SK-N-SH (cell line): ENCODE measurements around the gene PIP5K1B. TPM values are rescaled to one million over a fixed set of nuclear protein-coding genes. Genes with fewer than 3 reads are reported as not detected.

Source experiments
- CTCF ChIA-PET: fragments of 300-600, 350-600 bp; formaldehyde crosslinking; extraction: SDS; loops from one replicate; lab custom pipeline; 2021; lab: Yijun Ruan, JAX
- POLR2A ChIA-PET: fragments of 350-600 bp; sonication (Branson Sonifier 250); formaldehyde crosslinking; extraction: SDS; loops from one replicate; lab custom pipeline; 2020; ENCODE audit warnings: antibody characterized with exemption, inconsistent platforms; lab: Yijun Ruan, JAX
- DNase-seq: peaks from one replicate; pipeline ENCODE4 v3.0.0; 2012
- H2AFZ ChIP-seq: fragments of 200-600 bp; sonication (generic); 2 replicates; pipeline ENCODE4 v1.8.1; 2016; ENCODE audit warnings: antibody characterized with exemption, mild to moderate bottlenecking, low read depth
- H3F3A ChIP-seq: fragments of 200-600 bp; sonication (generic); replicated peaks from 2 replicates; pipeline ENCODE3; 2016; ENCODE audit warnings: antibody characterized with exemption, mild to moderate bottlenecking; ENCODE audit not compliant: insufficient read depth
- H3K27ac ChIP-seq, 2 experiments: fragments of 200-500 bp in 1 of 2; fragments of 200-600 bp in 1 of 2; sonication (Bioruptor generic) in 1 of 2; sonication (generic), shearing (Covaris generic) in 1 of 2; 2 replicates each; pipeline versions ENCODE4 v1.5.1 to v1.6.1; 2014 to 2016; ENCODE audit warnings: low read depth in 2 of 2, inconsistent platforms in 1 of 2, low read length in 1 of 2, mild to moderate bottlenecking in 1 of 2, mixed read lengths in 1 of 2
- H3K27me3 ChIP-seq: fragments of 200-600 bp; sonication (generic), shearing (Covaris generic); 2 replicates; pipeline ENCODE4 v1.6.1; 2016; ENCODE audit warnings: mixed run types; ENCODE audit not compliant: insufficient read depth
- H3K36me3 ChIP-seq, 2 experiments: fragments of 200-500 bp in 1 of 2; fragments of 200-600 bp in 1 of 2; sonication (Bioruptor generic) in 1 of 2; sonication (generic) in 1 of 2; replicated peaks in 1 of 2; 2 replicates each; pipeline versions ENCODE3 to v1.5.1; 2014 to 2016; ENCODE audit warnings: low read length in 1 of 2, mild to moderate bottlenecking in 1 of 2; ENCODE audit not compliant: insufficient read depth in 2 of 2, control insufficient read depth in 1 of 2
- H3K4me1 ChIP-seq, 2 experiments: fragments of 200-500 bp in 1 of 2; fragments of 200-600 bp in 1 of 2; sonication (Bioruptor generic) in 1 of 2; sonication (generic), shearing (Covaris generic) in 1 of 2; 2 replicates each; pipeline versions ENCODE4 v1.5.1 to v1.6.1; 2014 to 2016; ENCODE audit warnings: low read depth in 1 of 2, low read length in 1 of 2, mixed run types in 1 of 2; ENCODE audit not compliant: insufficient read depth in 2 of 2, control insufficient read depth in 1 of 2
- H3K4me2 ChIP-seq: fragments of 200-600 bp; sonication (generic), shearing (Covaris generic); 2 replicates; pipeline ENCODE4 v1.6.1; 2017; ENCODE audit warnings: mixed run types
- H3K4me3 ChIP-seq, 2 experiments: fragments of 200-500 bp in 1 of 2; fragments of 200-600 bp in 1 of 2; sonication (Bioruptor generic) in 1 of 2; sonication (generic), shearing (Covaris generic) in 1 of 2; 2 replicates each; pipeline versions ENCODE4 v1.5.1 to v1.8.1; 2014 to 2016; ENCODE audit warnings: low read depth in 2 of 2, inconsistent platforms in 1 of 2, low read length in 1 of 2, mild to moderate bottlenecking in 1 of 2, mixed read lengths in 1 of 2, moderate library complexity in 1 of 2
- H3K79me2 ChIP-seq: fragments of 200-600 bp; sonication (generic); 2 replicates; pipeline ENCODE4 v1.8.1; 2017; ENCODE audit warnings: mild to moderate bottlenecking; ENCODE audit not compliant: insufficient read depth
- H3K9ac ChIP-seq: fragments of 200-600 bp; sonication (generic); 2 replicates; pipeline ENCODE4 v1.6.1; 2017; ENCODE audit warnings: mixed run types
- H3K9me2 ChIP-seq: fragments of 200-600 bp; sonication (generic); 2 replicates; pipeline ENCODE4 v1.6.1; 2017; ENCODE audit warnings: mixed run types
- H3K9me3 ChIP-seq: fragments of 200-600 bp; sonication (generic); 2 replicates; pipeline ENCODE4 v1.6.1; 2017; ENCODE audit warnings: mixed run types, mild to moderate bottlenecking, moderate library complexity
- H4K20me1 ChIP-seq: fragments of 200-600 bp; sonication (generic); 2 replicates; pipeline ENCODE4 v1.6.1; 2017; ENCODE audit warnings: mild to moderate bottlenecking, mixed run types; ENCODE audit not compliant: insufficient read depth
- ELF1 ChIP-seq: IDR thresholded peaks from 2 replicates; pipeline ENCODE4 v1.4.0; 2012
- EP300 ChIP-seq, 2 experiments: IDR thresholded peaks; 2 replicates each; pipeline versions ENCODE4 v1.4.0 to v1.6.1; 2012; ENCODE audit warnings: borderline replicate concordance in 1 of 2, low read depth in 1 of 2, low read length in 1 of 2
- FOXJ3 ChIP-seq: sonication (generic); formaldehyde crosslinking; IDR thresholded peaks from 2 replicates; pipeline ENCODE4 v1.5.1; 2020; ENCODE audit warnings: mild to moderate bottlenecking, missing genetic modification reagents
- FOXM1 ChIP-seq: IDR thresholded peaks from 2 replicates; pipeline ENCODE4 v1.4.0; 2012; ENCODE audit warnings: low read depth, mild to moderate bottlenecking
- GABPA ChIP-seq: IDR thresholded peaks from 2 replicates; pipeline ENCODE4 v1.4.0; 2012; ENCODE audit warnings: low read depth, mild to moderate bottlenecking
- IRF3 ChIP-seq: fragments of 150-350 bp; IDR thresholded peaks from 2 replicates; pipeline ENCODE4 v1.6.1; 2016; ENCODE audit warnings: mild to moderate bottlenecking, low read depth, low read length
- NFIC ChIP-seq: IDR thresholded peaks from 2 replicates; pipeline ENCODE4 v1.4.0; 2012; ENCODE audit warnings: borderline replicate concordance
- NRF1 ChIP-seq: IDR thresholded peaks from 2 replicates; pipeline ENCODE4 v1.6.1; 2012; ENCODE audit warnings: low read depth, mild to moderate bottlenecking, low read length
- PBX3 ChIP-seq: IDR thresholded peaks from 2 replicates; pipeline ENCODE4; 2012
- RFX5 ChIP-seq: IDR thresholded peaks from 2 replicates; pipeline ENCODE4 v1.6.1; 2012; ENCODE audit warnings: mild to moderate bottlenecking, improper control_type of control experiment, low read length
- SIN3A ChIP-seq: IDR thresholded peaks from 2 replicates; pipeline ENCODE4 v1.6.1; 2012; ENCODE audit warnings: low read depth, mild to moderate bottlenecking, low read length, moderate library complexity, borderline replicate concordance
- SMC3 ChIP-seq: IDR thresholded peaks from 2 replicates; pipeline ENCODE4 v1.6.1; 2012; ENCODE audit warnings: low read depth, low read length, improper control_type of control experiment
- TCF12 ChIP-seq: IDR thresholded peaks from 2 replicates; pipeline ENCODE4 v1.4.0; 2012
- TEAD4 ChIP-seq: IDR thresholded peaks from 2 replicates; pipeline ENCODE4 v1.4.0; 2012; ENCODE audit warnings: mild to moderate bottlenecking, borderline replicate concordance; ENCODE audit not compliant: insufficient read depth
- USF1 ChIP-seq: IDR thresholded peaks from 2 replicates; pipeline ENCODE4 v1.4.0; 2012; ENCODE audit warnings: low read depth, borderline replicate concordance
- USF2 ChIP-seq: fragments of 150-350 bp; IDR thresholded peaks from 2 replicates; pipeline ENCODE4 v1.6.1; 2017; ENCODE audit warnings: antibody characterized with exemption, low read length, low read depth, borderline replicate concordance
- WGBS: methylation state at CpG from one replicate; pipeline ENCODE4 v1.1.6; 2017; ENCODE audit warnings: low lambda C conversion rate; 5-methylcytosine and 5-hydroxymethylcytosine counted together
- polyA plus RNA-seq, 3 experiments: library from polyadenylated mRNA; depleted of rRNA; stranded (reverse); fragments of >200 nt; gene quantifications; 2 replicates each; pipeline ENCODE4 v1.2.3, GENCODE V29; 2012

The PIP5K1B gene
- polyA plus RNA-seq, 1 of the 3 experiments (the other 2 are of a cell fraction), result not detected

GRCh38 chr9:68832861-68833518, 128.0 kb downstream of the PIP5K1B start:
- Histone ChIP-seq H3K79me2 (no peaks in the 10 kb centered on the region), H4K20me1 (no peaks in the 10 kb centered on the region), H3K9ac (no peak overlapping the region), H3K36me3 (no peaks in the 10 kb centered on the region), H3K4me2 (no peak overlapping the region), H2AFZ (no peak overlapping the region), H3K4me3 (no peak overlapping the region), H3K27ac (no peak overlapping the region), H3K9me3 (no peaks in the 10 kb centered on the region), H3F3A (no peaks in the 10 kb centered on the region), H3K9me2 (no peaks in the 10 kb centered on the region), H3K4me1 (no peaks in the 10 kb centered on the region), H3K27me3 (peaks cover 18% of the 10 kb centered on the region; the same call in 1 of the 2 replicates)
- POLR2A ChIA-PET, result no interaction called here
- 19% methylated on average over 7 of the region's 7 CpGs for WGBS
- DNase-seq, result no peak
- no peak for TF ChIP-seq FOXM1
- TF ChIP-seq EP300 (IDR thresholded peaks at IDR 0.05; ENCODE audit: borderline replicate concordance in 1 of 2, low read depth in 1 of 2, low read length in 1 of 2), result no peak
- no peak for TF ChIP-seq NRF1
- no peak for TF ChIP-seq SIN3A
- no peak for TF ChIP-seq USF2
- no peak for TF ChIP-seq SMC3
- TF ChIP-seq PBX3, result no peak
- TF ChIP-seq IRF3, result no peak
- no peak for TF ChIP-seq ELF1
- TF ChIP-seq NFIC, result no peak
- TF ChIP-seq USF1, result no peak
- TF ChIP-seq RFX5, result no peak
- no peak for TF ChIP-seq TEAD4
- no peak for TF ChIP-seq FOXJ3 (CRISPR knock-in tag)
- no peak for TF ChIP-seq TCF12
- TF ChIP-seq GABPA, result no peak
- CTCF ChIA-PET, result no interaction called here
